Gastrocnemius medialis (tissue), 4 donors: ENCODE data around the gene TMUB1. TPM values are rescaled to one million over a fixed set of nuclear protein-coding genes. Genes with fewer than 3 reads are reported as not detected.

Source experiments
- ATAC-seq, 2 donors: fragments of 150-250 bp; one replicate each; pipeline ENCODE4 v1.9.1; 2016
- DNase-seq, 2 donors: peaks; one replicate each; pipeline ENCODE4 v3.0.0-alpha.2; 2019
- H3K27ac ChIP-seq, 4 donors: fragments of 200-600 bp; sonication (generic); 1 replicate in 1 of 4; 2 replicates in 3 of 4; pipeline ENCODE4 v1.5.1; 2016 to 2018; ENCODE audit warnings: mild to moderate bottlenecking in 2 of 4, moderate library complexity in 1 of 4
- H3K27me3 ChIP-seq, 3 donors: fragments of 200-600 bp; sonication (generic) in 2 of 3; 1 replicate in 1 of 3; 2 replicates in 2 of 3; pipeline versions ENCODE4 v1.5.1 to v1.6.0; 2016 to 2019; ENCODE audit warnings: mild to moderate bottlenecking in 1 of 3, moderate library complexity in 1 of 3
- H3K36me3 ChIP-seq, 2 donors: fragments of 200-600 bp; sonication (generic) in 1 of 2; one replicate each; pipeline ENCODE4 v1.5.1; 2017 to 2018
- H3K4me1 ChIP-seq, 2 donors: fragments of 200-600 bp; sonication (generic) in 1 of 2; one replicate each; pipeline ENCODE4 v1.5.1; 2016 to 2017; ENCODE audit warnings: mild to moderate bottlenecking in 2 of 2
- H3K4me3 ChIP-seq, 4 donors: fragments of 200-600 bp; sonication (generic) in 3 of 4; 1 replicate in 1 of 4; 2 replicates in 3 of 4; pipeline ENCODE4 v1.5.1; 2016 to 2019; ENCODE audit warnings: mild to moderate bottlenecking in 2 of 4
- H3K9me3 ChIP-seq, 3 donors: fragments of 200-600 bp; sonication (generic) in 2 of 3; 1 replicate in 1 of 3; 2 replicates in 2 of 3; pipeline ENCODE4 v1.5.1; 2016 to 2019
- CTCF ChIP-seq, 5 experiments: fragments of 450-650 bp in 3 of 5; fragments of 200-600 bp in 2 of 5; sonication (generic) in 2 of 5; IDR thresholded peaks in 4 of 5; conservative IDR thresholded peaks in 1 of 5; 1 replicate in 4 of 5; 2 replicates in 1 of 5; pipeline ENCODE4 v1.5.1; 2016 to 2019; ENCODE audit warnings: antibody characterized with exemption in 5 of 5, mild to moderate bottlenecking in 3 of 5, moderate library complexity in 3 of 5
- POLR2A ChIP-seq, 2 donors: fragments of 450-650 bp; IDR thresholded peaks; one replicate each; pipeline ENCODE4 v1.6.1; 2017; ENCODE audit warnings: antibody characterized with exemption in 2 of 2, mild to moderate bottlenecking in 2 of 2, moderate library complexity in 2 of 2
- in situ Hi-C, 4 donors: fragments of 200-750 bp; cut with MboI; loops; one replicate each; pipeline versions ENCODE4 v1.15.0 to v1.8.0; 2017; ENCODE audit warnings: low sequenced_read_pairs in 4 of 4
- intact Hi-C: fragments of 100-400 bp; cut with DNase I; formaldehyde crosslinking; loops from one replicate; pipeline ENCODE4 v1.15.1; 2023; ENCODE audit warnings: low total_unique reads
- total RNA-seq, 4 donors: library from RNA; depleted of rRNA; stranded (reverse); fragments of >200 nt; gene quantifications; one replicate each; pipeline versions ENCODE4 v1.1.0 to v1.2.3, GENCODE V29; 2016

The TMUB1 gene
- total RNA-seq, 4 donors from 2014 or later, result 55.5 to 137 (median 97.4) TPM

GRCh38 chr7:151116603-151117440, 33.5 kb upstream of the TMUB1 start:
- H3K4me1 ChIP-seq, result peaks cover 0 to 4% of the 10 kb centered on the region in 2 donors
- no peaks in the 10 kb centered on the region for H3K27me3 ChIP-seq
- TF ChIP-seq POLR2A (IDR thresholded peaks at IDR 0.05) (no peak), CTCF (IDR thresholded peaks at IDR 0.05 in 4 of 5, conservative IDR thresholded peaks at IDR 0.05 in 1 of 5) (no peak)
- no peak overlapping the region for H3K27ac ChIP-seq
- peaks cover 0 to 37% of the 10 kb centered on the region in 2 donors for H3K36me3 ChIP-seq
- in situ Hi-C loops, result no loop called here
- H3K9me3 ChIP-seq, result no peaks in the 10 kb centered on the region
- ATAC-seq, result no peak
- no peak for DNase-seq
- intact Hi-C loops, result no loop called here
- no peak overlapping the region for H3K4me3 ChIP-seq

GRCh38 chr7:151115836-151116418, 32.6 kb upstream of the TMUB1 start:
- no peak for DNase-seq
- Histone ChIP-seq H3K36me3 (peaks cover 0 to 35% of the 10 kb centered on the region in 2 donors), H3K4me1 (peaks cover under 1 to 4% of the 10 kb centered on the region in 2 donors), H3K4me3 (no peak overlapping the region), H3K9me3 (no peaks in the 10 kb centered on the region), H3K27ac (no peak overlapping the region), H3K27me3 (no peaks in the 10 kb centered on the region)
- no peak for TF ChIP-seq POLR2A (IDR thresholded peaks at IDR 0.05)
- no peak for TF ChIP-seq CTCF (IDR thresholded peaks at IDR 0.05 in 4 of 5, conservative IDR thresholded peaks at IDR 0.05 in 1 of 5)
- intact Hi-C loops (no loop called here), in situ Hi-C loops (no loop called here)
- no peak for ATAC-seq

GRCh38 chr7:151115121-151115835, 32.0 kb upstream of the TMUB1 start:
- intact Hi-C loops (no loop called here), in situ Hi-C loops (no loop called here)
- TF ChIP-seq POLR2A (IDR thresholded peaks at IDR 0.05) (no peak), CTCF (IDR thresholded peaks at IDR 0.05 in 4 of 5, conservative IDR thresholded peaks at IDR 0.05 in 1 of 5) (no peak)
- no peak for DNase-seq
- ATAC-seq, result peak in 1 of 2 donors; percentile 31
- Histone ChIP-seq H3K27ac (no peak overlapping the region), H3K27me3 (no peaks in the 10 kb centered on the region), H3K36me3 (peaks cover 0 to 28% of the 10 kb centered on the region in 2 donors), H3K4me1 (peaks cover 4 to 5% of the 10 kb centered on the region in 2 donors), H3K9me3 (no peaks in the 10 kb centered on the region), H3K4me3 (no peak overlapping the region)

GRCh38 chr7:151114151-151115090, 31.1 kb upstream of the TMUB1 start:
- H3K27ac ChIP-seq, result no peak overlapping the region
- ATAC-seq, result peak in 1 of 2 donors; percentile 4
- in situ Hi-C loops, result no loop called here

More at GRCh38 chr7:151114151-151115090, 31.1 kb upstream of the TMUB1 start:
- no peak for DNase-seq
- no peak overlapping the region for H3K4me3 ChIP-seq
- no peaks in the 10 kb centered on the region for H3K27me3 ChIP-seq
- H3K36me3 ChIP-seq, result peaks cover 0 to 19% of the 10 kb centered on the region in 2 donors
- no peaks in the 10 kb centered on the region for H3K9me3 ChIP-seq
- intact Hi-C loops, result no loop called here
- peaks cover 4 to 5% of the 10 kb centered on the region in 2 donors for H3K4me1 ChIP-seq
- TF ChIP-seq CTCF (IDR thresholded peaks at IDR 0.05 in 4 of 5, conservative IDR thresholded peaks at IDR 0.05 in 1 of 5) (no peak), POLR2A (IDR thresholded peaks at IDR 0.05) (no peak)
